ENCODE results near the gene TMEM120A. TPM values are rescaled to one million over a fixed set of nuclear protein-coding genes. Genes with fewer than 3 reads are reported as not detected.

TMEM120A gene
- total RNA-seq, 1 donor from 2014 or later, result 138 TPM

DNA sequence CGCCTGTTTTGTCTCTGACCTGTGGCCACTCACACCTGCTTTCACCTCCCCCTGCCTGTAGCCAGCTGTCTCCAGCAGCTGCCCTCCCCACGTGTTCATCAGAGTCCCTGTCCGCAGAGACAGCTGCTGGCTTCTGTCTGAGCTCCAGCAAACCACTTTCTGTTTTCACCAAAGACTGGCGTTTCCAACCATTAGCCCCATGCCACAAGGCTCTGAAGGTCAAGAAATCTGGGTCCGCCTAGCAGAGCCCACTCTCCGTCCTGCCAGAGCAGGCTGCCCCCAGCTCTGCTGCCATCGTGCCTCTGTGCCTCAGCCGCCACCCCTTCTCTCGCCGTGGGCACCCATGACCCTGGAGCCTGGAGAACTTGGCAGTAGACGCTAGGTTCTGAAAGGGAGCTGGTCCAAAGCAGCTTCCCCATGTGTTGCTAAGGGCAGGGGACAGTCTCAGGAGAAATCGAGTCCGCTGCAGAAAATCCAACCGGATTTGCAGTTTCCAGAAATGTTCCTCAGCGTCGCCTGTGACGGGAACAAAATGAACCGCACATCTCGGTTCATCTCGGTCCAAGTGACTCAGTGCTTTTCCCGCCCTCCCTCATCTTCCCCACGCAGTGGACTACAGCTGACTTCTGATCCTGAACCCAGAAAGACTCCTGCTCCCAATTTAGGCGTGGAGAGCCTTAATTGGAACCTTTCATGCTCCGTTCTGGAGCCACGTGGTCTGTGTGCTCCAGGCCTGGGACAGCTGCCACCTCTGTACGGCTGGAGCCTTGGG is 28.0 kb downstream of the TMEM120A start:
- no peak for DNase-seq (ENCODE audit: low spot score)
- intact Hi-C loops (cut with DNase I), result loop anchor here (5.0 kb wide), 2 partner anchors 49 to 89 kb away; partner anchors contain the start of genes POR and RHBDD2

DNA sequence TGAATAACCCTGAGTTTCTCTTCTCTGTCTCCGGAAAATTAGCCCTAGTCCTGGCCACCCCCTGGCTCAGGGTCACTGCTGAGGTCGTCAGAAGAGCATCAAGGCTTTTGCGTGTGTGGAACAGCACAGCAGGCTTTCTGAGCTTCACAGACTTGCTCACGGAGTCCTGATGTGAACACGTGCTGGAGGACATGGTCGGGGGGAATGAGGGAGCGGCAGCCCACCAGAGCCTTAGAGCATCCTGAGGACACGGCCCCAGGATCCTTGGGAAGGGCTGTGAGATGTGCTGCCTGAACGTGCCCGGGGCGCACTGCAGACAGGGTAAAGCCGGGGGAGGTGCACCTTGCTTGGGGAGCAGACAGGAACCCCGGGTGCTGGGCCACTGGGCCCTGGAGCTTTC is 28.8 kb downstream of the TMEM120A start:
- DNase-seq (ENCODE audit: low spot score), result no peak
- intact Hi-C loops (cut with DNase I), result loop anchor here (5.0 kb wide), 2 partner anchors 48 to 88 kb away; partner anchors contain the start of genes POR and RHBDD2

DNA sequence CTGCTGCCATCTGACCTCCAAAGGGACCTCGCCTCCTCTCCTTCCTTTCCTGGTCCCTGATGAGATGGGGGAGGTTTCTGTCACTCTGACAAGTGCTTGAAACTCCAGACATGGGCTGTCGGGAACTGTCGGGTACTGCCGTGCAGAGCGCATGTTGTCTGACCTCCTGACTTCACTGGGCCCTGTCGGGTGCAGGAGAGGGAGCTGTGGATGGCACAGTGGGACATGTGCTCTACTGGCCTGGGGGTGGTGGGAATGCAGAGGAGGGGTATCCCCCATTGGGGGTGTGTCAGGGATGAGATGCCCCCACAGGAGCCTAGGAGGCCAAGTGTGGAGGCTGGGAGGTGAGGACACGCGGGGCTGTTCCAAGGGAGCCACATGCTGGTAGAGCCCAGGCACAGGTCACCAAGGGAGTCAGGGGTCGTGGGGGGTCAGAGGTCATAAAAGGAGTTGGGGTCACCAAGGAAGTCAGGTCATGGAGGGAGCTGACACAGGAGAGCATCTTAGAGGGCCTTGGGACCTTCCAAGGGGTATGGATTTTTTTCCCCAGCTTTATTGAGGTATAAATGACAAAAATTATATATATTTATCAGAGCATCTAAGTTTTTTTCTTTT is 30.9 kb downstream of the TMEM120A start:
- intact Hi-C loops (cut with DNase I), result loop anchor here (5.0 kb wide), 1 partner anchor 49 kb away; no protein-coding TSS in a partner anchor
- DNase-seq (ENCODE audit: low spot score), result no peak

DNA sequence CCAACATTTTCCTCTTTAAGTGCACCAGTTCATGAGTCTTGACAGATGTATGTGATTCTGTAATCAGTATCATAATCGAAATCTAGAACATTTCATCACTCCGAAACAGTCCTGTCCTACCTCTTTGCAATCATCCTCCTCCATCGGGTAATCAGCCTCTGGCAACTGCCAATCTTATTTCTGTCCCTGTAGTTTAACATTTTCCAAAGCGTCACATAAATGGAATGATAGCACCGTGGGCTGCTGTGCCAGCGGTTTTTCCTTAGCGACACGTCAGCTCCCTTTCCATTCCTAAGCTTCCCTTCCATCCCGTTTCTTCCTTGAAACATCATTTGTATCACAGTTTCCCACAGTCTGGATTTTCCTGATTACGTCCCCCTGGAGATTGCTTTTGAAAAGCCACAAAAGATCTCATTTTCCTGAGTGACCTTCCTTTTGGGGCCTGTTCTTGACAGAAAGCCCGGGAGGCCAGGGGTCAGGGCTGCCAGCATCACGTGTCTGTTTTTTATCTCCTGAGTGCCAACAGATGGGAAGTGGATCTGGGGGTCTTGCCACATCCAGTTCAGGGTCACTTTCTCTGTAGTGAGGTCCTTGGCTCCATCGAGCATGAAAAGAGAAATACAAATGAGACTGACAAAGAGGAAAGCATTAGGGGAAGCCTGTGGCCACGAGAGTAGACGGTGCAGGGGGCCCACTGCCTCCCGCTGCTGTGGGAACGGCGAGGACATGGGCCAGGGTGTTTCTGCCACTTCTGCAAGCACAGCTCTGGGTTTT is 31.6 kb downstream of the TMEM120A start:
- intact Hi-C loops (cut with DNase I), result loop anchor here (5.0 kb wide), 1 partner anchor 50 kb away; no protein-coding TSS in a partner anchor
- no peak for DNase-seq (ENCODE audit: low spot score)

DNA sequence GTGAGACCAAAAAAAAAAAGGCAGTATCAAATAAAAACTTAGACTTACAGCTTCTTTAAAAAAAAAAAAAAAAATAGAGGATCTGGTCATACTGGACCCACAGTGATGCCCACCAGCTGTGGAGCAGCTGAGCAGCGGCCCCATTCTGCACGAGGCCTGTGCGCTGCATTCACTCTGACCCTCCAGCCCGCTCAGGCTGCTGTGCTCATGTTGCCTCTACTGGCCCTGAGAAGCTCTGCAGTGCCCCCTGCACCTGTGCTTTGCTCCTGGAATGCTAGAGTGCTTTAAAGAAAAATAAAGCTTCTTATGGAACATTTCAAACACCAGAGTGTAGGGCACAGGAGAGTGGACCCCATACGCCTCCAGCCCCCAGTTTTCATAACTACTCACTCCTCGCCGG is 33.2 kb downstream of the TMEM120A start:
- intact Hi-C loops (cut with DNase I), result loop anchor here (5.0 kb wide), 1 partner anchor 51 kb away; no protein-coding TSS in a partner anchor
- no peak for DNase-seq (ENCODE audit: low spot score)

DNA sequence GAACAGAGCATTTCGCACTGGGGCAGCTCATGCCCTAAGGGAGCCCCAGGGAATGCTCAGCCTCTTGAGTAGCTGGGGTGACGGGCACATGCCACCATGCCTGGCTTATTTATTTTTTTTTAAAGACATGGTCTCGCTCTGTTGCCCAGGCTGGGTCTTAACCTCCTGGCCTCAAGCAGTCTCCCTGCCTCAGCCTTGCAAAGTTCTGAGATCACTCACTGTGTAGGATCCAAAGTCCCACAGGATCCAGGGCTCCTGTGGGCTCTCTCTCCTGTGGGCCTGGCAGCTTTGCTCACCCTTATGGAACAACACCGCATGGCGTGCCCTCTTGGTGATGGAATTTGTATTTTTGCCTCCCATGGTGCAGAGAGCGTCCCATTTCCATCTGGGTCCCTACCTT is 34.0 kb downstream of the TMEM120A start:
- DNase-seq (ENCODE audit: low spot score), result no peak
- intact Hi-C loops (cut with DNase I), result loop anchor here (5.0 kb wide), 1 partner anchor 52 kb away; no protein-coding TSS in a partner anchor

DNA sequence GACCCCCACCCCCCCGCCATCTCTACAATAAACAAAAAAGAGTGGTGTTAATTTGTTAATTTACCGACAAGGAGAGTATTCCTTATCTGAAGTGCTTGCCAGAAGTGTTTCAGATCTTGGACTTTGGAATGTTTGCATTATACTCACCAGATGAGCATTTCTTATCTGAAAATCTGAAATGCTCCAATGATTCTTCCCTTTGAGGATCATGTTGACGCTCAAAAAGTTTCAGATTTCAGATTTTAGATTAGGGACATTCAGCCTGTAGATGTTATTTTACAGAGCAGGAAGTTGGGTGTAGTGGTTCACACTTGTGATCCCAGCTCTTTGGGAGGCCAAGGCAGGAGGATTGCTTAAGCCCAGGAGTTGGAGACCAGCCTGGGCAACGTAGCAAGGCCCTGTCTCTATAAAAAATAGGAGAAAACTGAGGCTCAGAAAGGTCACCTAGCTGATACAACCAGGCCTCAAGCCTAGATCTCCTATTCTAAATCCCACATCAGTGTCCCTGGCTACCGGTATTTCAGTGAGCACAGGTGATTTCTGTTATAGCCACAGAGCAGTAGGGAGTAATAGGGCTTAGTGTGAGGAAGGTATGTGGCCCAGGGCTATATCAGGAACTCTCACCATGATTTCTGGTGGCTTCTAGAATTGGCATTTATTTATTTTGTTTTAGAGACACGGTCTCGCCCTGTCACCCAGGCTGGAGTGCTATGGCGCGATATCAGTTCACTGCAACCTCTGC is 35.4 kb downstream of the TMEM120A start:
- no peak for DNase-seq (ENCODE audit: low spot score)
- intact Hi-C loops (cut with DNase I), result no loop called here

DNA sequence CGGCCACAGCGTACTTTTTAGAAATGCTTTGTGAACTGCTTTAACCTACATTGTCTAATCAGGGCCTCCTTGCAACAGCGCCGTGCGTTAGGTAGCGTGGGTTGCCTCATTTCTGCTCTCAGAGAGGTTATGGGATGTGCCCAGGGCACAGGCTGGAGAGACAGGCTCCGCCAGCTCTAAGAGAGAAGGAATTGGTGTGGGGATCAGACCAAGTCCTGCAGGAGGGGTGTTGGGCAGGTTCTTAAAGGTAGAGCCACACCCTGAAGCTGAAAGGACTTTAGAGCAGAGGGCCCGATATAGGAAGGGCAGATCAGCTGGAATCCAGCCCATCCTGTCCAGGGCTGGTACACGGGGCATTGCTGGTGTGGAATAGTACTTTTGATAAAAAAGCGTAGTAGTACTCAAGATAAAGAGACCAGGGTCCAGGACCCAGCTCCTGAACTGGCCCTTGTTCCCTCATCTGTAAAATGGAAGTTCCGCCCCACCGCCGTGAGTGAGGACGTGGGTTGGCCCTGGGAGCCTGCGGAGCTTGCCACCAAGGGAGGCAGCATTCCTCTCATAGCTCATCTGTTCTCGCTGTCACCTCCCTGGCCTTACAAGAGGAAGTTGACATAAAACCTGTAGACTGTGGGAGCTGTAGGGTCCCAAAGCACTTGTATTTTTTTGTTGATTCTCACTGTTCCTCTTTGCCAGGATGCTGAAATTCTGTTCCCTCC is 37.2 kb downstream of the TMEM120A start:
- intact Hi-C loops (cut with DNase I), result no loop called here

DNA sequence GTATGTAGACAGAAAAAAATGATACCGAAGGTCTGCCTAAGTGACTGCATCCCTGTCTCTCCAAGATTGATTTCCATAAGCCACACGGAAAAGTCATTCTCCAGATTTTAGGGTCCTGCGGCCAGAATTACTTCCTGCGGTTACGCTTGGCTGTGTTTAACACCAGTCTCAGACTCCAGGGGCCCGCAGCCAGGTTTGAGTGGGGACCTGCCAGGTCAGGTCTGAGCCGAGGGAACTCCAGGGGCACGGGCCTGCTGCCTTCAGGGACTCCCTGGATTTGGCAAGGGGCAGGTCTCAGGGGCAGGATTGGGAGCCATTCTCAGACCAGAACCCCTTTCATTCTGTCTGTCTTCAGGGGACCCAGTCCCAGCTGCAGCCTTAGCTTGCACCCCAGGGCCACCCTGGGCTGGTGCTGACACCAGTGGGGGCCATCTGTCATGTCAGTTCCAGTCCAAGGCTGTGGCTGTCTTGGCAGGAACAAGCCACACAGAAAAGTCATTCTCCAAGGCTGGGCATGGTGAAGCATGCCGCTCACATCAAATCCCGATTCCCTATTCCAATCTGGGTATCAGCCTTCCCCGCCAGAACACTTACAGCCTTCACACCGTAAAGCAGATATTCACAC is 39.0 kb downstream of the TMEM120A start:
- DNase-seq (ENCODE audit: low spot score), result no peak
- intact Hi-C loops (cut with DNase I), result no loop called here

More for the DNA sequence above, 37.2 kb downstream of the TMEM120A start:
- DNase-seq (ENCODE audit: low spot score), result no peak

DNA sequence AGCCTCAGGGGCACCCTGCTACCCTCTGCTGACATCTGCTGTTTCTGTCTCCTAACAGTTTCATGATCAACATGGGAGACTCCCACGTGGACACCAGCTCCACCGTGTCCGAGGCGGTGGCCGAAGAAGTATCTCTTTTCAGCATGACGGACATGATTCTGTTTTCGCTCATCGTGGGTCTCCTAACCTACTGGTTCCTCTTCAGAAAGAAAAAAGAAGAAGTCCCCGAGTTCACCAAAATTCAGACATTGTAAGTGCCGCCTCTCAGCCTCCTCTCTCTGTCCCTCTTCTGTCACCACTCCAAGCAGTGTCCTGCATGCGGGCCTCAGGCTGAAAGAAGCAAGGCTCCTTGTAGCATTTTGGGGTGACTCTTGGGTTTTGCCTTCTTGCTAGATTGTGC is 40.5 kb downstream of the TMEM120A start:
- no peak for DNase-seq (ENCODE audit: low spot score)
- intact Hi-C loops (cut with DNase I), result no loop called here

DNA sequence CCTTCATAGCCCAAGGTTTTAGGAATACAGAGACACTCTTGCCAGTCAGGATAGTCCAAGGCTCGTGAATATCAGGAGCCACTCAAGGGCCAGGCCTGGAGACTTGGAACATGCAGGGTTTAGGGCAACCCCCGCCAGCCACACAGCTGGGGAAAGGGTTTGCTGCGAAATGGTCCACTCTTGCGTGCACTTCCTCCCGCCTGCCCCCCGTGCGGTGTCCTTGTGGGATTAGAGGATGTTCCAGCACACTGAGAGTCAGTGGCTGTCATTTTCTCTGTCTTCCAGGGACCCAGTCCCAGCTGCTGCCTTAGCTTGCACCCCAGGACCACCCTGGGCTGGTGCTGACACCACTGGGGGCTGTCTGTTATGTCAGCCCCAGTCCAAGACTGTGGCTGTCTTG is 41.0 kb downstream of the TMEM120A start:
- DNase-seq (ENCODE audit: low spot score), result no peak

DNA sequence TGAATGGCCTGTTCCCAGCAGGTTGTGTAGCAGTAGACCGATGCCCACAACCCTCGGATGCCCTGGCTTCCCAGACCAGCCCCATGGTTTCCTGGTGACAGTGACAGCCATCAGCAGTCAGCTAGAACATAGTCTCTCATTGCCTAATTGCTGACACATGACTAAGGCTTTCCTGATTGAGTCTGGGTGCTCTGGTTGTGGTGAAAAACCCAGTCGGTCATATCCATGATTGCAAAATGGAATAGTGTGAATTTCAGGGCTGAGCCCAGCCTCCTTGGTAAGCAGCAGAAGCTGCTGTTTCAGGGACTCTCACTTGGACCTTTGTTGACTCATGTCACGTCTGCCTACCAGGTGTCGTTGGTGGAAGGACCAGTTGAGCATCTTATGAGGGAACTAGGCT is 42.9 kb downstream of the TMEM120A start:
- intact Hi-C loops (cut with DNase I), result no loop called here
- DNase-seq (ENCODE audit: low spot score), result peak; percentile 85

More for the DNA sequence above, 41.0 kb downstream of the TMEM120A start:
- intact Hi-C loops (cut with DNase I), result no loop called here

DNA sequence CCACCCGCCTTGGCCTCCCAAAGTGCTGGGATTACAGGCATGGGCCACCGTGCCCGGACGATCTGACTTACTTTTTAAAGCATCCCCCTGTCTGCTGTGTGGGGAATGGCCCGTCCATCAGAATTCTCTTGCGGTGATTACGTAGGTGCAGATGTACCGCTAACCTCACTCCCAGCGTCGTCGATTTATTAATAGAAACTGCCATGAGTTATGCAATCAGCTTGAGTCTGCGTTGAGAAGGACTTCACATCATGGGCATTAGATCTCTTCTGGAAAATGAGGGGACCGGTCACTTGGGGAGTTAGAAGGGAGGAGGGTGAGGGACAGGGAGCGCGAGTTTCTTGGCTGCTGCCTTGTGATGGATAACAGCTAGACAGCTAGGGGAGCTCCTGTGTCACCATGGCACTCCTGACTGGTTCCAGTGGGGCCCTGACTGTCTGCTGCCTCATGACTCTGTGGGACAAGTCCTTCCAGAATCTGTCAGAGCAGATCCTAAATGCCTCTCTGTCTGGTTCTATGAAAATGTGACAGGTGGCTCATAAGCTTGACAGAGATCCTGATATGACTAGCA is 44.2 kb downstream of the TMEM120A start:
- intact Hi-C loops (cut with DNase I), result no loop called here
- DNase-seq (ENCODE audit: low spot score), result no peak

DNA sequence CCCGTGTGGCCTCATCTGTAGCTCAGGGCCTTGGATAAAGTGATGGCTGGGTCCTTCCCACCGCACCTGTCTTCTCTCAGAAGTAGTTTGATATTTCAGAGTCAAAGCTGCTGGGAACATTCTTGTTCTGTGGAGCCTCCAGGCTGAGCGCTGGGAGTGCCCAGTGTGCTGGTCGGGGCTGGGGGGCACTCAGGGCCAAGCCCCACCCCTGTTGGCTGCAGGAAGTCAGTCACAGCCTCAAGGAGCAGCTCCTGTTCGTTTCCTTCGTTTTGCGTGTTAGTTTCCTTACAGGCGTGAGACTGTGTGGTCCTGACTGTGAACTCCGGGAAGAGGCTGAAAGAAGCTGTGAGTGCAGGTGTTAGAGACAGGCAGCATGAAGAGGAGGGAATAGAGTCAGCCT is 46.2 kb downstream of the TMEM120A start:
- intact Hi-C loops (cut with DNase I), result loop anchor here (5.0 kb wide), 2 partner anchors 49 to 69 kb away; no protein-coding TSS in a partner anchor
- DNase-seq (ENCODE audit: low spot score), result no peak

DNA sequence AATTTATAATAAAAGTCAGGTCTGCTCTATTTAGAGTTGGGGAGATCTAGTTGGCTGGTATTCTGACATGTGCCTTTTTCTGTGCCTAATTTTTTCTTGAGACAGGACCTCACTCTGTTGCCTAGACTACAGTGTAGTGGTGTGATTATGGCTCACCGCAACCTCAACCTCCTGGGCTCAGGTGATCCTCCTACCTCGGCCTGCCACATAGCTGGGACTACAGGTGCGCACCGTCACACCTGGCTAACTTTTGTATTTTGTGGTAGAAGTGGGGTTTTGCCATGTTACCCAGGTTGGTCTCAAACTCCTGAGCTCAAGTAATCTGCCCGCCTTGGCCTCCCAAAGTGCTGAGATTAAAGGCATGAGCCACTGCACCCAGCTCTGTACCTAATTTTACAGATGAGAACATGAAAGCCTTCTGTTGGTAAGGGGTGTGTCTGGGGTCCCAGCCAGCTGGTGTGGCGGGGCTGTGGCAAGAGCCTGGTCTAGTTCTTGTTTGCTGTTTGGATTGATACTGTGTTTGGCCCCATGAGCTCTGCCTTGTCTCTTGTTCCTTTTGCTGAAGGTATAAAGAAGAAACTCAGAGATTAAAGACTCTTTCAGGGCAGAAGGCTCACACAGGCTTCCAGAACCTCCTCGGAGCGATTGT is 48.1 kb downstream of the TMEM120A start:
- intact Hi-C loops (cut with DNase I), result loop anchor here (5.0 kb wide), 2 partner anchors 51 to 71 kb away; no protein-coding TSS in a partner anchor
- DNase-seq (ENCODE audit: low spot score), result no peak

DNA sequence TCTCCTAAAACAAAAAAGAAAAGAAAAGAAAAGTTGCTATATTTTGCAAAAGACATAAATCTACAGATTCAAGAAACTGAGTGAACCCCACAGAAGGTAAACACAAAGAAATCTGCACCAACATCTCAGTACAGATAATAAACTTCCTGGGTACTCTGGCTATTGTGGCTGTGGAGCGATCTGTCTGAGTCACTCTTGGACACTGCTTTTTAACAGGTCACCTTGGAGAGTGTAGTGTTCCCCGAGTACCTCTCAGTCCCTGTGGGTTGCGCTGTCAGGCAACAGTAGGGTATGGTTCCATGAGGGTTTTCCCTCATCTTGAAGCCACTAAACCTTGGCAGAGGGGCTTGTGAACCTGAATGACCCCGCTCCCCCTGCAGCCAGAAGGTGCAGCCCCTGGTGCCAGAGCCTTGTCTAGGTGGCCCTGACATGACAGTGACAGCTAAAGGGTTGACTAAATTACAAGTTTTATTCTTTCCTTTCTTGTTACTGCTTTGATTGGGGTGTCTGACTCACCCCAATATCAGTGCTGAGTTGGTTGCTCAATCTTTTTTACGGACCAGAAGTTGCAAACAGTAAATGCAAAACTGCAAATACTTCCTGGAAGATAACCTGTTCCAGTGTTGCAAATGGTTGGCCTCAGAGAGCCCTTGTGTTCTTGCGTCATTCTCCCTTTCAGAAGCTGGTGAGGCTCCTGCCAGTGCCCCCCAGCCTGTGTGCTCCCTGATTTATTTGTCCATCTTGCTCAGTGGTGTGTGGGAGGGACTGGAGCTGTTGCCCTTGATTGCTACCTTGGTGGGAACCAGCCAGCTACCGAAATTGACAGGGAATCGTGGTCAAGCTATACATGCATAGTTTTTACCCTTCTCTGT is 48.9 kb downstream of the TMEM120A start:
- intact Hi-C loops (cut with DNase I), result loop anchor here (5.0 kb wide), 2 partner anchors 52 to 72 kb away; no protein-coding TSS in a partner anchor
- no peak for DNase-seq (ENCODE audit: low spot score)

Data from cardiac septum (tissue), 1 donor.